Neuronal stem cell (in vitro differentiated cells): ENCODE measurements around the gene ANKRD40CL.

Experiments
- DNase-seq: peaks from one replicate; pipeline ENCODE4 v3.0.0-alpha.2; 2013; ENCODE audit warnings: low spot score
- H2AFZ ChIP-seq: one replicate; pipeline ENCODE4 v1.6.1; 2013; ENCODE audit warnings: mild to moderate bottlenecking, low read length, inconsistent platforms
- H2AK5ac ChIP-seq: 2 replicates; pipeline ENCODE4 v1.6.1; 2013; ENCODE audit warnings: low read depth, mild to moderate bottlenecking, inconsistent platforms, low read length, moderate library complexity, mixed read lengths
- H2BK120ac ChIP-seq: 2 replicates; pipeline ENCODE4 v1.6.1; 2013; ENCODE audit warnings: low read depth, mild to moderate bottlenecking, inconsistent platforms, low read length, moderate library complexity, mixed read lengths
- H2BK12ac ChIP-seq: one replicate; pipeline ENCODE4 v1.6.1; 2013; ENCODE audit warnings: low read length, inconsistent platforms
- H2BK15ac ChIP-seq: 2 replicates; pipeline ENCODE4 v1.6.1; 2013; ENCODE audit warnings: mild to moderate bottlenecking, low read length, inconsistent platforms, mixed read lengths
- H2BK5ac ChIP-seq: one replicate; pipeline ENCODE4 v1.6.1; 2013; ENCODE audit warnings: inconsistent platforms, mild to moderate bottlenecking, low read length, moderate library complexity
- H3K14ac ChIP-seq: one replicate; pipeline ENCODE4 v1.6.1; 2013; ENCODE audit warnings: low read length, inconsistent platforms
- H3K18ac ChIP-seq: 2 replicates; pipeline ENCODE4 v1.6.1; 2013; ENCODE audit warnings: low read length, inconsistent platforms
- H3K23ac ChIP-seq: 2 replicates; pipeline ENCODE4 v1.6.1; 2013; ENCODE audit warnings: low read depth, mild to moderate bottlenecking, mixed read lengths, low read length, inconsistent platforms; ENCODE audit not compliant: poor library complexity
- H3K27ac ChIP-seq: replicated peaks from 3 replicates; pipeline ENCODE4 v1.5.1; 2013; ENCODE audit warnings: low read length, inconsistent platforms
- H3K27me3 ChIP-seq, 3 experiments: 2 replicates each; pipeline ENCODE4 v1.6.1; 2013; ENCODE audit warnings: low read length in 3 of 3, mild to moderate bottlenecking in 2 of 3, inconsistent platforms in 1 of 3, low read depth in 1 of 3, mixed read lengths in 1 of 3, moderate library complexity in 1 of 3; ENCODE audit not compliant: control insufficient read depth in 3 of 3, insufficient read depth in 3 of 3
- H3K36me3 ChIP-seq, 2 donors: replicated peaks in 1 of 2; 2 replicates each; pipeline ENCODE4 v1.6.1; 2013; ENCODE audit warnings: low read length in 2 of 2; ENCODE audit not compliant: control insufficient read depth in 2 of 2, insufficient read depth in 2 of 2
- H3K4ac ChIP-seq: 2 replicates; pipeline ENCODE4 v1.6.1; 2013; ENCODE audit warnings: inconsistent platforms, mild to moderate bottlenecking, low read length, moderate library complexity
- H3K4me1 ChIP-seq, 2 donors: 1 replicate in 1 of 2; 2 replicates in 1 of 2; pipeline ENCODE4 v1.6.1; 2013; ENCODE audit warnings: low read length in 2 of 2, low read depth in 1 of 2; ENCODE audit not compliant: control insufficient read depth in 2 of 2, insufficient read depth in 1 of 2
- H3K4me2 ChIP-seq: one replicate; pipeline ENCODE4 v1.6.1; 2013; ENCODE audit warnings: mild to moderate bottlenecking, low read length, inconsistent platforms; ENCODE audit not compliant: insufficient read depth, poor library complexity, severe bottlenecking
- H3K4me3 ChIP-seq, 2 donors: 2 replicates each; pipeline ENCODE4 v1.5.1; 2013; ENCODE audit warnings: low read length in 2 of 2, mild to moderate bottlenecking in 2 of 2, inconsistent platforms in 1 of 2, moderate library complexity in 1 of 2
- H3K79me1 ChIP-seq: one replicate; pipeline ENCODE4 v1.6.1; 2013; ENCODE audit warnings: low read depth, mild to moderate bottlenecking, inconsistent platforms, low read length, moderate library complexity
- H3K9ac ChIP-seq: one replicate; pipeline ENCODE4 v1.6.1; 2013; ENCODE audit warnings: mild to moderate bottlenecking, low read depth, low read length, inconsistent platforms; ENCODE audit not compliant: poor library complexity
- H3K9me3 ChIP-seq, 2 donors: replicated peaks in 1 of 2; 2 replicates each; pipeline versions ENCODE3 to v1.6.1; 2013; ENCODE audit warnings: low read length in 2 of 2, mild to moderate bottlenecking in 2 of 2, inconsistent platforms in 1 of 2, low read depth in 1 of 2, mixed read lengths in 1 of 2, moderate library complexity in 1 of 2; ENCODE audit not compliant: control insufficient read depth in 2 of 2, insufficient read depth in 1 of 2
- H4K8ac ChIP-seq: one replicate; pipeline ENCODE4 v1.6.1; 2013; ENCODE audit warnings: low read depth, mild to moderate bottlenecking, inconsistent platforms, low read length, moderate library complexity
- H4K91ac ChIP-seq: one replicate; pipeline ENCODE4 v1.6.1; 2013; ENCODE audit warnings: low read length, low read depth, mild to moderate bottlenecking, inconsistent platforms; ENCODE audit not compliant: poor library complexity
- WGBS, 2 donors: extraction: QIAGEN DNeasy Blood & Tissue Kit; methylation state at CpG; one replicate each; pipeline ENCODE4 v1.1.7; 2013; ENCODE audit warnings: missing lambda C conversion rate in 2 of 2, mixed read lengths in 1 of 2; ENCODE audit not compliant: insufficient read length in 2 of 2, insufficient replicate concordance in 1 of 2; ENCODE audit errors: extremely low coverage in 2 of 2; 5-methylcytosine and 5-hydroxymethylcytosine counted together

The ANKRD40CL gene

DNA sequence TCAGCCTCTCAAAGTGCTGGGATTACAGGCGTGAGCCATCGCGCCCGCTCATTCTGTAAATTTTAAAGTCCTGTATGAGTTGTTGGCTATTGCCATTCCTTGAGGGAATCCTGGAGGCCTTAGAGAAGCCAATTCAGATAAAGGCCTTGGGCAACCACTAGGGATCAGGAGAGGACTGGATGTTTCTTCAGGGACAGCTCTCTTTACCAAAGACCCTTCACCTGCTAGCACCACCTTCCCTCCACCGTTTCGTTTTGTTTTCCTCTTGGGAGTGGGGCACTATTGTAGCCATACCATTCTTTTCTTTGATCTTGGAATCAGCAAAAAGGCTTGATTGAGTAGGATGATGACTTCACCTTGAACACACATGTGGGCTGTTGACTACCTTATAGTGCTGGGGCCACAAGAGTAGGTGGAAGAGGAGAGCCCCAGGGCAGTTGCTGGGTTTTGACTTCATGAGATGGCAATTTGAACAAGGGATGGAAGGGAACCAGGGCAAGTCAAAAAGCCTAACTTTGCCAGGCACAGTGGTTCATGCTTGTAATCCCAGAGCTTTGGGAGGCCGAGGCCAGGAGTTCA, 7.0 kb upstream of the ANKRD40CL start:
- Histone ChIP-seq H3K4me3 (no peak overlapping the region), H3K27me3 (no peaks in the 10 kb centered on the region)
- WGBS, 2 donors = no CpG with 5 or more reads among the region's 7 CpGs

DNA sequence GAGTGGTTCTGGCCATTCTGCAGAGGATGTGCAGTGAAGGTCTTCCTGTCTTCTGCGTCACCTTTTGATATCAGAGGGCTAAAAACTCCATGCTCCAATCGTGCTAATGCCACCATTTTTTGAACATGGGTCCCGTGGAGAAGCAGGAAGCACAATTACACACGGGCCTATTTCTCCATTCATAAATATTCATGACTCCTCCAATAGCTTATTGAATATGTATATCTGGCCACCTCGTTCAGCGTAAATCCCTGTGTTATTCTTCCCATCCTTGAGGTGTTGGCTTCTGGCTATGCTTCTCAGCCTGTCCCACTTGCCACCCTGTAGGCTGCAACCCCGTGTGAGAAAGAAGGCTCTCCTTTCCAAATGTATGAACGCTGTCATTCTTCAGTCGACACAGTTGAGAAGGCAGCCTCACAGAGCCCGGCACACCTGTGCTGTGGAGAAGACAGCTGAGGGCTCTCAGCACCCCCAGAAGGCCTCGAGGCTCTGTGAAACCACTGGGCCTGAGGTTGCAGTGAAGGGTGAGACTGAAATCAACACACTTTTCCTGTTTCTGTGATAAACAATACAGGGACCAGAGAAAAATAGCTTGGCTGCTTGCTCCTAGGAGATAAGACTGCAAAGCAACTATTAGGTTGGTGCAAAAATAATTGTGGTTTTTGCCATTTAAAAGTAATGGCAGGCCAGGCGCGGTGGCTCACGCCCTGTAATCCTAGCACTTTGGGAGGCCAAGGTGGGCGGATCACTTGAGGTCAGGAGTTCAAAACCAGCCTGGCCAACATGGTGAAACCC, 4.9 kb upstream of the ANKRD40CL start:
- Histone ChIP-seq H3K14ac (peak overlapping the region; percentile 82), H3K4me1 (peaks cover 0 to 6% of the 10 kb centered on the region in 2 donors), H2AK5ac (no peak overlapping the region), H3K9me3 (peaks cover 0 to 1% of the 10 kb centered on the region in 2 donors), H2BK15ac (no peak overlapping the region), H3K27ac (no peak overlapping the region), H3K4me2 (no peak overlapping the region), H4K91ac (no peak overlapping the region), H3K4me3 (no peak overlapping the region), H3K79me1 (no peaks in the 10 kb centered on the region), H2BK120ac (no peak overlapping the region), H2BK5ac (no peak overlapping the region), H2AFZ (peak overlapping the region; percentile 17), H4K8ac (no peak overlapping the region), H3K18ac (no peak overlapping the region), H3K9ac (no peak overlapping the region), H3K23ac (no peak overlapping the region), H3K4ac (no peak overlapping the region), H2BK12ac (no peak overlapping the region), H3K27me3 (peaks cover 0 to 4% (median 0%) of the 10 kb centered on the region in 3 experiments), H3K36me3 (no peaks in the 10 kb centered on the region)
- no CpG with 5 or more reads among the region's 15 CpGs for WGBS, 2 donors
- DNase-seq = no peak

More for the DNA sequence above, 7.0 kb upstream of the ANKRD40CL start:
- no peak overlapping the region for H2AK5ac ChIP-seq
- H3K23ac ChIP-seq = no peak overlapping the region
- H3K27ac ChIP-seq = no peak overlapping the region
- H2BK5ac ChIP-seq = no peak overlapping the region
- no peak overlapping the region for H3K14ac ChIP-seq
- no peak for DNase-seq
- H3K4ac ChIP-seq = no peak overlapping the region
- H4K91ac ChIP-seq = no peak overlapping the region
- no peak overlapping the region for H2AFZ ChIP-seq
- no peak overlapping the region for H3K4me2 ChIP-seq
- H2BK15ac ChIP-seq = no peak overlapping the region
- peaks cover 0 to 6% of the 10 kb centered on the region in 2 donors for H3K4me1 ChIP-seq
- no peak overlapping the region for H4K8ac ChIP-seq
- H3K9ac ChIP-seq = no peak overlapping the region
- no peak overlapping the region for H2BK12ac ChIP-seq
- peaks cover 0 to 1% of the 10 kb centered on the region in 2 donors for H3K9me3 ChIP-seq
- no peaks in the 10 kb centered on the region for H3K79me1 ChIP-seq
- no peak overlapping the region for H3K18ac ChIP-seq
- H2BK120ac ChIP-seq = no peak overlapping the region
- H3K36me3 ChIP-seq = no peaks in the 10 kb centered on the region

DNA sequence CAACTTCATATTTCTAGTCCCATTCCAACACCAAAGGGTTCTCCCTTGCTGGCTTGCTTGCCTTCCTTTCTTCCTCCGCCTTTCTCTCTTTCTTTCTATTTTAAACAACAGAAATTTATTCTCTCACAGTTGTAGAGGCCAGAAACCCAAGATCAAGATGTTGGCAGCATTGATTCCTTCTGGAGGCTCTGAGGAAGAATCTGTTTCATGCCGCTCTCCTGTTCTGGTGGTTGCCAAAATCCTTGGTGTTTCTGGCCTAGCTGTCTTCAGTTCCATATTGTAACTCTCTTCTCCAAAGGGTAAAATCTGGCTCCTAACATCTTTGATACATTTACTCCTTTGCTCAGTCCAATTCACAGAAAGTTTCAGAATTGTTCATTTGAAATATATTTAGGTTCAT, 3.0 kb upstream of the ANKRD40CL start:
- Histone ChIP-seq H3K4me1 (peaks cover 3 to 20% of the 10 kb centered on the region in 2 donors), H3K4me2 (no peak overlapping the region), H3K27ac (no peak overlapping the region), H3K4me3 (no peak overlapping the region), H2BK12ac (no peak overlapping the region), H2AK5ac (no peak overlapping the region), H3K36me3 (no peaks in the 10 kb centered on the region), H3K14ac (no peak overlapping the region), H2AFZ (no peak overlapping the region), H3K27me3 (peaks cover 0 to 6% (median 0%) of the 10 kb centered on the region in 3 experiments), H2BK120ac (no peak overlapping the region), H2BK5ac (no peak overlapping the region), H4K8ac (no peak overlapping the region), H3K9ac (no peak overlapping the region), H3K79me1 (no peaks in the 10 kb centered on the region), H2BK15ac (no peak overlapping the region), H3K18ac (no peak overlapping the region), H4K91ac (no peak overlapping the region), H3K9me3 (peaks cover 0 to 1% of the 10 kb centered on the region in 2 donors), H3K4ac (no peak overlapping the region), H3K23ac (no peak overlapping the region)
- no peak for DNase-seq
- WGBS, 2 donors = no CpG with 5 or more reads among the region's 2 CpGs

DNA sequence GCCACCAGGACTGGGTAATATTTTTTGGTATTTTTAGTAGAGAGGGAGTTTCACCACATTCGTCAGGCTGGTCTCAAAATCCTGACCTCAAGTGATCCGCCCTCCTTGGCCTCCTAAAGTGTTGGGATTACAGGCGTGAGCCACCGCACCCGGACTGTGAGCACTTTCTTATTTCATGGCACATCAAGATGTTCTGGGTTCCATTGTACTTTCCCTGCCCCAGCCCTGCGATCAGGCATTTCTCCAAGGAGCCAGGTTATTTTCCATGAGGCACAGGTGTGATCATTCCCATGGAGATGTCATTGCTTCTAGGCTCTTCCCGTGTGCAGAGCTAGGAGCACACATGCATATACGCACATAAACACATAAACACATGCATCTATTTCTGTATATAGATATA, 2.6 kb upstream of the ANKRD40CL start:
- Histone ChIP-seq H2AFZ (no peak overlapping the region), H3K4ac (no peak overlapping the region), H3K27me3 (peaks cover 0 to 6% (median 0%) of the 10 kb centered on the region in 3 experiments), H4K8ac (no peak overlapping the region), H2BK120ac (no peak overlapping the region), H3K14ac (no peak overlapping the region), H3K79me1 (no peaks in the 10 kb centered on the region), H3K36me3 (no peaks in the 10 kb centered on the region), H2BK5ac (no peak overlapping the region), H3K4me1 (peaks cover 3 to 23% of the 10 kb centered on the region in 2 donors), H3K9me3 (peaks cover 0 to 1% of the 10 kb centered on the region in 2 donors), H4K91ac (no peak overlapping the region), H3K18ac (no peak overlapping the region), H2AK5ac (no peak overlapping the region), H3K27ac (no peak overlapping the region), H3K4me2 (no peak overlapping the region), H2BK12ac (no peak overlapping the region), H2BK15ac (no peak overlapping the region), H3K23ac (peak overlapping the region; percentile 17), H3K4me3 (no peak overlapping the region), H3K9ac (no peak overlapping the region)
- WGBS, 2 donors = no CpG with 5 or more reads among the region's 8 CpGs
- no peak for DNase-seq
